CD8-positive, alpha-beta memory T cell (primary cell): ENCODE data around the gene CDCA4. TPM values are rescaled to one million over a fixed set of nuclear protein-coding genes. Genes with fewer than 3 reads are reported as not detected.
A peak's percentile ranks its signal among the peaks of the same experiment; 100 is the strongest.

Source experiments
- CTCF ChIA-PET: fragments of 350-600 bp; sonication (Branson Sonifier 250); formaldehyde crosslinking; loops from one replicate; lab custom pipeline; 2021; ENCODE audit warnings: antibody characterized with exemption; lab: Charles Lee
- POLR2A ChIA-PET: fragments of 350-600 bp; sonication (Branson Sonifier 250); formaldehyde crosslinking; loops from one replicate; lab custom pipeline; 2021; ENCODE audit warnings: antibody characterized with exemption; lab: Charles Lee
- DNase-seq, 5 donors: peaks; one replicate each; pipeline versions ENCODE4 v3.0.0 to v3.0.0-alpha.2; 2020 to 2022; ENCODE audit warnings: mixed read lengths in 1 of 5
- H3K27ac ChIP-seq: one replicate; pipeline ENCODE4 v1.7.0; 2013; ENCODE audit warnings: low read depth, mild to moderate bottlenecking, low read length, moderate library complexity
- H3K27me3 ChIP-seq: 2 replicates; pipeline ENCODE4 v1.7.0; 2013; ENCODE audit warnings: low read length, mild to moderate bottlenecking; ENCODE audit not compliant: insufficient read depth, poor library complexity, severe bottlenecking
- H3K36me3 ChIP-seq: 2 replicates; pipeline ENCODE4 v1.7.0; 2013; ENCODE audit warnings: mild to moderate bottlenecking, low read length, moderate library complexity; ENCODE audit not compliant: insufficient read depth
- H3K4me1 ChIP-seq: 2 replicates; pipeline ENCODE4 v1.7.0; 2013; ENCODE audit warnings: mild to moderate bottlenecking, low read length, moderate library complexity; ENCODE audit not compliant: insufficient read depth
- H3K4me3 ChIP-seq: 2 replicates; pipeline ENCODE4 v1.7.0; 2013; ENCODE audit warnings: mild to moderate bottlenecking, low read length
- H3K9me3 ChIP-seq: 2 replicates; pipeline ENCODE4 v1.7.0; 2013; ENCODE audit warnings: mild to moderate bottlenecking, low read length
- H3K27ac Mint-ChIP-seq, 8 donors: one replicate each; pipeline ENCODE4 v1.8.0; 2020 to 2021; ENCODE audit warnings: mixed read lengths in 8 of 8, mild to moderate bottlenecking in 6 of 8, inconsistent platforms in 3 of 8, moderate library complexity in 3 of 8
- H3K27me3 Mint-ChIP-seq, 2 donors: one replicate each; pipeline ENCODE4 v1.8.0; 2020 to 2021; ENCODE audit warnings: mixed read lengths in 2 of 2, mild to moderate bottlenecking in 1 of 2, moderate library complexity in 1 of 2
- H3K36me3 Mint-ChIP-seq, 3 donors: one replicate each; pipeline ENCODE4 v1.8.0; 2020 to 2021; ENCODE audit warnings: mixed read lengths in 3 of 3, inconsistent platforms in 1 of 3, mild to moderate bottlenecking in 1 of 3
- H3K4me1 Mint-ChIP-seq, 3 donors: one replicate each; pipeline ENCODE4 v1.8.0; 2020 to 2021; ENCODE audit warnings: mixed read lengths in 3 of 3, inconsistent platforms in 1 of 3, mild to moderate bottlenecking in 1 of 3
- H3K4me3 Mint-ChIP-seq, 7 donors: one replicate each; pipeline ENCODE4 v1.8.0; 2020 to 2021; ENCODE audit warnings: mixed read lengths in 7 of 7, mild to moderate bottlenecking in 6 of 7, moderate library complexity in 4 of 7, inconsistent platforms in 2 of 7
- H3K9me3 Mint-ChIP-seq, 5 donors: one replicate each; pipeline ENCODE4 v1.8.0; 2020 to 2022; ENCODE audit warnings: mixed read lengths in 5 of 5, mild to moderate bottlenecking in 3 of 5, moderate library complexity in 2 of 5, inconsistent platforms in 1 of 5
- polyA plus RNA-seq: library from polyadenylated mRNA; unstranded; fragments of 300-500 nt; fragmentation: Illumina TruSeq; gene quantifications from one replicate; pipeline ENCODE4 v1.2.3, GENCODE V29; 2021
- total RNA-seq, 2 experiments: library from RNA; stranded (reverse); gene quantifications; one replicate each; pipeline ENCODE4 v1.2.3, GENCODE V29; 2021

The CDCA4 gene
- total and polyA plus RNA-seq, 3 experiments from 2014 or later: 23.8 to 76.7 (median 73.0) TPM

DNA sequence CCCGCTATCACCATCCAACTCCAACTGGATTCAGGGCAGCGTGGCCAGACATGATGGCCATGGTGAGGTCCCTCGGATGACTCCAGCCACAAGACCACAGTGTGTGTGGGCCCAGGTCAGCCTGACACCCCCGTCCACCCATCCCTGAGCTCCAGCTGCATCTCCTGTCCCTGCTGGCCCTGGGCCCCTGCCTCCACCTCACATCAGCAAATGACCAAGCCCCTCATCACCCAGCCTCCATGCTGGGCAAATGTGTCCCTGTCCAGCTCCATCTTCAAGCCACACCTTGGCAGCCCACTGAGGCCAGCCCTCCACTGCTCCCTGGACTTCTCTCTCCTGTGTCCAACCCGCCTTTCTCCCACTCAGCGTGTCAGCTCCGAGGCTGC is 41.2 kb upstream of the CDCA4 start:
- Histone ChIP-seq H3K36me3 (peaks cover 4% of the 10 kb centered on the region), H3K9me3 (no peaks in the 10 kb centered on the region), H3K27ac (peak overlapping the region; percentile 72), H3K4me1 (peaks cover 82% of the 10 kb centered on the region), H3K4me3 (peak overlapping the region; percentile 99), H3K27me3 (no peaks in the 10 kb centered on the region)
- Mint-ChIP-seq H3K4me1 (peaks cover 54 to 90% (median 62%) of the 10 kb centered on the region in 3 donors), H3K36me3 (peaks cover 5 to 45% (median 7%) of the 10 kb centered on the region in 3 donors), H3K27me3 (peaks cover 0 to 2% of the 10 kb centered on the region in 2 donors), H3K4me3 (peak overlapping the region; percentile 88 to 100 (median 94)), H3K9me3 (no peaks in the 10 kb centered on the region), H3K27ac (peak overlapping the region; percentile 93 to 100 (median 98))
- ChIA-PET POLR2A (interaction anchor here (0.5 to 0.8 kb wide), 3 partner anchors 77 to 467 kb away, joined by 3 to 5 read pairs (median 3); no protein-coding TSS in a partner anchor), CTCF (interaction anchor here (0.6 to 12.5 kb wide), 5 partner anchors 9 to 280 kb away, joined by 3 to 153 read pairs (median 5); partner anchors contain the start of gene CDCA4)
- DNase-seq: no peak

DNA sequence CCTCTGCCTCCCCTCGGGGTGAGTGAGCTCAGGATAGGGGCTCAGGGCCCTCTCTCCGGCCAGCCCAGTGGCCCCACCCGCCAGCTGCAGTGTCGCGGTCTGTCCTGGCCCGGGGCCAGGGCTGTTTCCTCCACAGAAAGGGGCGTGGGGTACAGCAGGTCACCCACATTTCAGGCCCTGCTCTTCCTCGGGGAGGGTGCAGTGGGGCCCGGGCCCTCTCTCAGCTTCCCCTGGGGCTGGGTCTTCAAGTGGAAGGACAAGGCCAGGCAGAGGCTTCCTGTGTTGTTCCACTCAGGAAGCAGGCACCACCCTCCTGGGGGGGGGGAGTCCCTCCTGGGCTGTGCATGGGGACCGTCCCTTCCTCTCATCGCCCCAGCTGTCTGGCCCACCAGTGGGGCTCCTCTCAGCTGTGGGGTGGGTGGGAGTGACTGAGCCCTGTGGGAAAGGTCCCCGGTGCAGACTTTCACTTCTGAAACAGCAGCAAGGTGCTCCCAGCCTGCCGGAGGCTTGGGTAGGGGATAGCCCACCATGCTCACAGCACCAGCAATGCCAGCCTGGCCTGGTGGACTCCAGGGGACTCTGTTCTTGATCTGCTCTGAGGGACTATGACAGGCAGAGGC is 40.7 kb upstream of the CDCA4 start:
- CTCF ChIA-PET: interaction anchor here (1.5 to 12.5 kb wide), 5 partner anchors 8 to 41 kb away, joined by 4 to 153 read pairs (median 10); partner anchors contain the start of gene CDCA4
- Histone ChIP-seq H3K27me3 (no peaks in the 10 kb centered on the region), H3K9me3 (no peaks in the 10 kb centered on the region), H3K27ac (peak overlapping the region; percentile 72), H3K4me3 (peak overlapping the region; percentile 99), H3K36me3 (peaks cover 4% of the 10 kb centered on the region), H3K4me1 (peaks cover 77% of the 10 kb centered on the region)
- Mint-ChIP-seq H3K4me1 (peaks cover 51 to 89% (median 62%) of the 10 kb centered on the region in 3 donors), H3K27me3 (peaks cover 0 to 2% of the 10 kb centered on the region in 2 donors), H3K9me3 (no peaks in the 10 kb centered on the region), H3K27ac (peak overlapping the region; percentile 93 to 100 (median 98)), H3K36me3 (peaks cover 5 to 50% (median 8%) of the 10 kb centered on the region in 3 donors), H3K4me3 (peak overlapping the region; percentile 88 to 100 (median 94))
- POLR2A ChIA-PET: interaction anchor here (0.5 to 1.8 kb wide), 6 partner anchors 14 to 467 kb away, joined by 3 to 6 read pairs (median 4); partner anchors contain the start of gene BRF1
- DNase-seq: peak; percentile 45 to 69 (median 51)

DNA sequence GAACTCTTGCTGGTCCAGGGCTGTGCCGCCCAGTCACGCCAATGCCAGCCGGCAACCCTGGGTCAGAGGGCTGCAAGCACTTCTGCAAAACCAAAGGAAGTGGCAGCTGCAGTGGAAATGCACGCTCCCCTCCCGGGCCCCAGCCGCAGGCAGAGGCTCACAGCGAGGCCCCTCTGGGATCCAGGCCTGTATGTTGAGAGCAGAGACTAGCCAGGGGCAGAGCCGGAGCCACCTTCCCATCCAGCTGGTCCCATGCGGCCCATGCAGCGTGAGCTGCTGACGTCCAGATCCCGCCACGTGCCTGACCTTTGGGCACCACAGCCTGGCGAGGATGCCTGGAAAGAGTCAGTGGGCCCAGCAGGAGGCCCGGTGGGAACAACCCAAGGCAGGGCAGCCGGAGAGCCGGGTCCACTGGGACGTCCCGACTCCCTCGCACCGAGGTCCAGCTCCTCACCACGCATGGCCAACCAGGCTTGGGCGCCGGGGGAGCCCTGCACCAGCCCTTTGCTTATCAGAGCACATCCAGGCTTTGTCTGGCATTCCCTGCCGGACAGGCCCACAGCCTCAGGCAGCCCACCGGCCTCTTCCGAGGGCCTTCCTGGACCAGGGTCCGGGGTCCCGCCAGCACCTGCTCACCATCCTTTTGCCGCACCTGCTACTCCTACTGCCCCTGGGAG is 40.0 kb upstream of the CDCA4 start:
- ChIA-PET CTCF (interaction anchor here (1.5 to 12.5 kb wide), 5 partner anchors 8 to 40 kb away, joined by 4 to 153 read pairs (median 10); partner anchors contain the start of gene CDCA4), POLR2A (interaction anchor here (0.7 to 1.8 kb wide), 3 partner anchors 15 to 240 kb away, joined by 3 to 6 read pairs (median 4); partner anchors contain the start of gene BRF1)

DNA sequence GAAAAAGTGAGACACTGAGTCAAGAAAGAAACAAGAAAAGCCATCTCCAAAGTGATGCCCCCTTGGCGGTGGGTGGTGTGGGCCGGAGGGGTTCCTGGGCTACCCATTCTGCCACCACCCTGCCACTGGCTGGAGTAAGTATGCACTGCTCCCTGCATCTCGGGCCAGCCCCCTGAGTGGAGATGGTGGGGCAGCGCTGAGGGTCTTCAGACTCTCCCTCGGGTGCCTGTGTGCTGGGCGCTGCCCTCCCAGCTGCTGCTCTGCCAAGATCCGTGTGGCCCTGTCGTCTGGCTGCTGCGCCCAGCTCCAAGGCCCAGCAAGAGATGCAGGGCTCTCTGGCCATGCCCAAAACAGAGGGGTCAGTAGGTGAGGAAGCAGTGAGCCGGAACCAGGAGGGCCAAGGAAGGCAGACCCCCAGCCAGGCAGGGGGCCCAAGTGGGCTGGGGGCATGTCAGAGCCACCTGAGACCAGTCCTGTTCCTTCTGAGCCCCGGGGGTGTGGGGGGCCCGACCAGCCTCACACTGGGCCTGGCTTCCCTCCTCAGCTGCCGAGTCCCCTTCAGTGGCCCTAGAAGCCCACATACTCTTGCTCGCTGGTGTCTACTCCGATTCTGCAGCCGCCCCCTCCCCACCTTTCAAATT is 39.2 kb upstream of the CDCA4 start:
- DNase-seq: no peak
- ChIA-PET POLR2A (interaction anchor here (0.6 to 1.8 kb wide), 3 partner anchors 15 to 241 kb away, joined by 3 to 6 read pairs (median 4); partner anchors contain the start of gene BRF1), CTCF (interaction anchor here (1.7 to 12.5 kb wide), 4 partner anchors 13 to 40 kb away, joined by 4 to 153 read pairs (median 58); partner anchors contain the start of gene CDCA4)
- H3K9me3 Mint-ChIP-seq: no peaks in the 10 kb centered on the region
- H3K36me3 Mint-ChIP-seq: peaks cover 5 to 60% (median 9%) of the 10 kb centered on the region in 3 donors
- peaks cover 0 to 2% of the 10 kb centered on the region in 2 donors for H3K27me3 Mint-ChIP-seq
- H3K27ac ChIP-seq: peak overlapping the region; percentile 72
- peaks cover 67% of the 10 kb centered on the region for H3K4me1 ChIP-seq
- peak overlapping the region; percentile 99 for H3K4me3 ChIP-seq
- H3K4me3 Mint-ChIP-seq: peak overlapping the region; percentile 88 to 100 (median 94)
- H3K27ac Mint-ChIP-seq: peak overlapping the region; percentile 92 to 100 (median 98)
- no peaks in the 10 kb centered on the region for H3K9me3 ChIP-seq
- peaks cover 46 to 77% (median 62%) of the 10 kb centered on the region in 3 donors for H3K4me1 Mint-ChIP-seq
- no peaks in the 10 kb centered on the region for H3K27me3 ChIP-seq
- peaks cover 8% of the 10 kb centered on the region for H3K36me3 ChIP-seq

More for the DNA sequence above, 40.0 kb upstream of the CDCA4 start:
- peak in 4 of 5 donors; percentile 26 to 68 (median 54) for DNase-seq
- H3K27me3 Mint-ChIP-seq: peaks cover 0 to 2% of the 10 kb centered on the region in 2 donors
- no peaks in the 10 kb centered on the region for H3K27me3 ChIP-seq
- H3K9me3 ChIP-seq: no peaks in the 10 kb centered on the region
- peaks cover 4% of the 10 kb centered on the region for H3K36me3 ChIP-seq
- H3K4me1 ChIP-seq: peaks cover 71% of the 10 kb centered on the region
- H3K27ac ChIP-seq: peak overlapping the region; percentile 72
- peaks cover 48 to 82% (median 62%) of the 10 kb centered on the region in 3 donors for H3K4me1 Mint-ChIP-seq
- peak overlapping the region; percentile 99 for H3K4me3 ChIP-seq
- H3K9me3 Mint-ChIP-seq: no peaks in the 10 kb centered on the region
- peaks cover 5 to 56% (median 8%) of the 10 kb centered on the region in 3 donors for H3K36me3 Mint-ChIP-seq
- peak overlapping the region; percentile 93 to 100 (median 98) for H3K27ac Mint-ChIP-seq
- H3K4me3 Mint-ChIP-seq: peak overlapping the region; percentile 88 to 100 (median 94)

GRCh38 chr14:105059035-105059924 is 38.4 kb upstream of the CDCA4 start:
- ChIA-PET CTCF (interaction anchor here (0.9 to 12.5 kb wide), 4 partner anchors 12 to 293 kb away, joined by 3 to 153 read pairs (median 58); no protein-coding TSS in a partner anchor), POLR2A (interaction anchor here (0.6 to 1.8 kb wide), 2 partner anchors 14 to 17 kb away, joined by 4 to 6 read pairs; no protein-coding TSS in a partner anchor)
- Mint-ChIP-seq H3K36me3 (peaks cover 5 to 61% (median 9%) of the 10 kb centered on the region in 3 donors), H3K4me1 (peaks cover 42 to 73% (median 56%) of the 10 kb centered on the region in 3 donors), H3K27me3 (peaks cover 0 to 2% of the 10 kb centered on the region in 2 donors), H3K9me3 (no peaks in the 10 kb centered on the region), H3K27ac (peak overlapping the region; percentile 92 to 100 (median 98)), H3K4me3 (peak overlapping the region; percentile 68 to 100 (median 88))
- Histone ChIP-seq H3K27ac (peak overlapping the region; percentile 72), H3K4me1 (peaks cover 65% of the 10 kb centered on the region), H3K9me3 (no peaks in the 10 kb centered on the region), H3K27me3 (no peaks in the 10 kb centered on the region), H3K4me3 (no peak overlapping the region), H3K36me3 (peaks cover 8% of the 10 kb centered on the region)
- DNase-seq: peak; percentile 45 to 93 (median 76)

- Histone ChIP-seq H3K36me3 (peaks cover 14% of the 10 kb centered on the region), H3K4me3 (no peak overlapping the region), H3K9me3 (no peaks in the 10 kb centered on the region), H3K27ac (no peak overlapping the region), H3K4me1 (peaks cover 58% of the 10 kb centered on the region), H3K27me3 (no peaks in the 10 kb centered on the region)
- H3K4me3 Mint-ChIP-seq: peak overlapping the region in 5 of 7 donors; percentile 17 to 79 (median 37)
- CTCF ChIA-PET: interaction anchor here (0.9 to 12.5 kb wide), 4 partner anchors 9 to 293 kb away, joined by 3 to 153 read pairs (median 55); no protein-coding TSS in a partner anchor
- H3K36me3 Mint-ChIP-seq: peaks cover 5 to 64% (median 9%) of the 10 kb centered on the region in 3 donors
- H3K9me3 Mint-ChIP-seq: no peaks in the 10 kb centered on the region
- DNase-seq: no peak
- POLR2A ChIA-PET: no interaction called here
- peaks cover 39 to 72% (median 54%) of the 10 kb centered on the region in 3 donors for H3K4me1 Mint-ChIP-seq
- peak overlapping the region; percentile 86 to 100 (median 96) for H3K27ac Mint-ChIP-seq
- peaks cover 0 to 2% of the 10 kb centered on the region in 2 donors for H3K27me3 Mint-ChIP-seq
Measured at GRCh38 chr14:105058521-105059034, 37.7 kb upstream of the CDCA4 start.
